Lower leg skin (tissue), 3 donors: ENCODE data around the gene PCDH9.

ENCODE experiments used
- CTCF ChIP-seq, 3 donors: fragments of 450-650 bp; IDR thresholded peaks; one replicate each; pipeline ENCODE4 v1.5.1; 2016; ENCODE audit warnings: antibody characterized with exemption in 3 of 3, mild to moderate bottlenecking in 3 of 3, moderate library complexity in 2 of 3
- POLR2A ChIP-seq, 2 donors: fragments of 450-650 bp; IDR thresholded peaks; one replicate each; pipeline ENCODE4 v1.6.1; 2016 to 2017; ENCODE audit warnings: antibody characterized with exemption in 2 of 2, mild to moderate bottlenecking in 1 of 2, moderate library complexity in 1 of 2

GRCh38 chr13:67135356-67135755 is 94.8 kb downstream of the PCDH9 start:
- TF ChIP-seq POLR2A (IDR thresholded peaks at IDR 0.05) (no peak), CTCF (IDR thresholded peaks at IDR 0.05) (no peak)
